ENCODE data around the gene NCK2. TPM values are rescaled to one million over a fixed set of nuclear protein-coding genes. Genes with fewer than 3 reads are reported as not detected.

The NCK2 gene
- total RNA-seq, 1 experiment from 2014 or later: 49.2 TPM

GRCh38 chr2:105929516-105929915 is 184.8 kb downstream of the NCK2 start:
- no peak overlapping the region for H3K18ac ChIP-seq (ENCODE audit: insufficient read length, low read depth, low read length)
- no peak overlapping the region; a peak in 1 of 7 replicates for H3K27ac Mint-ChIP-seq
- H2AFZ ChIP-seq (ENCODE audit: low read length): no peak overlapping the region
- DNase-seq: no peak
- no CpG with 5 or more reads among the region's 2 CpGs for WGBS (ENCODE audit: extremely low coverage, insufficient read length, low lambda C conversion rate)
- H4K91ac ChIP-seq (ENCODE audit: insufficient read length, low read depth, low read length): no peak overlapping the region
- H3K27me3 Mint-ChIP-seq (ENCODE audit: low read depth): peaks cover 16% of the 10 kb centered on the region
- no peak overlapping the region for H3K4ac ChIP-seq (ENCODE audit: low read depth, low read length)
- TF ChIP-seq, protein P1, sequence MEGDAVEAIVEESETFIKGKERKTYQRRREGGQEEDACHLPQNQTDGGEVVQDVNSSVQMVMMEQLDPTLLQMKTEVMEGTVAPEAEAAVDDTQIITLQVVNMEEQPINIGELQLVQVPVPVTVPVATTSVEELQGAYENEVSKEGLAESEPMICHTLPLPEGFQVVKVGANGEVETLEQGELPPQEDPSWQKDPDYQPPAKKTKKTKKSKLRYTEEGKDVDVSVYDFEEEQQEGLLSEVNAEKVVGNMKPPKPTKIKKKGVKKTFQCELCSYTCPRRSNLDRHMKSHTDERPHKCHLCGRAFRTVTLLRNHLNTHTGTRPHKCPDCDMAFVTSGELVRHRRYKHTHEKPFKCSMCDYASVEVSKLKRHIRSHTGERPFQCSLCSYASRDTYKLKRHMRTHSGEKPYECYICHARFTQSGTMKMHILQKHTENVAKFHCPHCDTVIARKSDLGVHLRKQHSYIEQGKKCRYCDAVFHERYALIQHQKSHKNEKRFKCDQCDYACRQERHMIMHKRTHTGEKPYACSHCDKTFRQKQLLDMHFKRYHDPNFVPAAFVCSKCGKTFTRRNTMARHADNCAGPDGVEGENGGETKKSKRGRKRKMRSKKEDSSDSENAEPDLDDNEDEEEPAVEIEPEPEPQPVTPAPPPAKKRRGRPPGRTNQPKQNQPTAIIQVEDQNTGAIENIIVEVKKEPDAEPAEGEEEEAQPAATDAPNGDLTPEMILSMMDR (conservative IDR thresholded peaks at IDR 0.05): no peak
- no peak overlapping the region for H3K4me2 ChIP-seq (ENCODE audit: insufficient read depth, insufficient read length, low read length)
- H4K8ac ChIP-seq (replicated peaks; ENCODE audit: insufficient read length, low read depth, low read length): no peak overlapping the region
- no peak overlapping the region for H2BK120ac ChIP-seq (ENCODE audit: low read depth, low read length, poor library complexity, severe bottlenecking)
- no peaks in the 10 kb centered on the region for H3K4me1 ChIP-seq (ENCODE audit: insufficient read depth, low read length)
- H3K79me1 ChIP-seq (ENCODE audit: insufficient read depth, low read depth, low read length, poor library complexity, severe bottlenecking): no peaks in the 10 kb centered on the region
- H2BK5ac ChIP-seq (ENCODE audit: insufficient read length, low read length): no peak overlapping the region
- no peak overlapping the region for H4K5ac ChIP-seq (ENCODE audit: insufficient read length, low read depth, low read length)
- no peaks in the 10 kb centered on the region for H3K27me3 ChIP-seq (ENCODE audit: insufficient read depth, low read length)
- no peak overlapping the region for H3K23ac ChIP-seq (ENCODE audit: insufficient read length, low read depth, low read length)
- peaks cover 5% of the 10 kb centered on the region for H3K9me3 ChIP-seq (ENCODE audit: control insufficient read depth, low read depth, low read length)
- H3K56ac ChIP-seq (ENCODE audit: insufficient read length, low read depth, low read length): no peak overlapping the region
- H2BK12ac ChIP-seq (ENCODE audit: insufficient read length, low read depth, low read length): no peak overlapping the region
- H3K9ac ChIP-seq (ENCODE audit: extremely low read depth, insufficient read length, low read length): no peak overlapping the region
- H2BK15ac ChIP-seq (ENCODE audit: low read depth, low read length): no peak overlapping the region
- no peak overlapping the region for H3K4me3 Mint-ChIP-seq
- peaks cover 13 to 15% of the 10 kb centered on the region in 2 experiments for H3K9me3 Mint-ChIP-seq
- no peaks in the 10 kb centered on the region for H3K23me2 ChIP-seq (ENCODE audit: insufficient read length, low read depth, low read length, poor library complexity, severe bottlenecking)
- 0 out of 4 replicates have a peak, but pooled peaks cover 2 to 3% of the 10 kb centered on the region in 2 experiments for H3K4me1 Mint-ChIP-seq
- no peak overlapping the region for H3K27ac ChIP-seq (ENCODE audit: insufficient read length, low read depth, low read length)
- H2AK5ac ChIP-seq (ENCODE audit: insufficient read length, low read length): no peak overlapping the region
- no peaks in the 10 kb centered on the region for H4K20me1 ChIP-seq (ENCODE audit: control insufficient read depth, insufficient read depth, insufficient read length)
- no peak overlapping the region; the same call in 1 of the 2 replicates for H3K14ac ChIP-seq (ENCODE audit: insufficient read depth, low read length)
- H3T11ph ChIP-seq (ENCODE audit: low read length): no peak overlapping the region
- H3K36me3 Mint-ChIP-seq (ENCODE audit: insufficient read depth in 1 of 3, low read depth in 3 of 3): peaks cover 0 to 13% (median 9%) of the 10 kb centered on the region in 3 experiments; a peak in 4 of 7 replicates
- no peaks in the 10 kb centered on the region for H3K79me2 ChIP-seq (ENCODE audit: insufficient read depth, low read length)
- H2BK20ac ChIP-seq (ENCODE audit: low read depth, low read length, poor library complexity, severe bottlenecking): no peak overlapping the region
